Thyroid gland (tissue), 4 donors: ENCODE measurements around the gene FERD3L. TPM values are rescaled to one million over a fixed set of nuclear protein-coding genes. Genes with fewer than 3 reads are reported as not detected.

Source experiments
- DNase-seq, 2 donors: peaks; one replicate each; pipeline ENCODE4 v3.0.0-alpha.2; 2019
- H3K27ac ChIP-seq, 3 donors: fragments of 200-600 bp; sonication (generic); 1 replicate in 2 of 3; 2 replicates in 1 of 3; pipeline ENCODE4 v1.5.1; 2016 to 2019; ENCODE audit warnings: mild to moderate bottlenecking in 1 of 3, moderate library complexity in 1 of 3
- H3K27me3 ChIP-seq: fragments of 200-600 bp; sonication (generic); one replicate; pipeline ENCODE4 v1.5.1; 2019
- H3K36me3 ChIP-seq, 2 donors: fragments of 200-600 bp; sonication (generic); one replicate each; pipeline ENCODE4 v1.5.1; 2016 to 2019
- H3K4me1 ChIP-seq, 2 donors: fragments of 200-600 bp; sonication (generic); one replicate each; pipeline ENCODE4 v1.5.1; 2017 to 2019
- H3K4me3 ChIP-seq, 3 donors: fragments of 200-600 bp; sonication (generic); replicated peaks in 1 of 3; 1 replicate in 2 of 3; 2 replicates in 1 of 3; pipeline ENCODE4 v1.5.1; 2016; ENCODE audit warnings: mild to moderate bottlenecking in 1 of 3
- H3K9me3 ChIP-seq: fragments of 200-600 bp; sonication (generic); one replicate; pipeline ENCODE4 v1.5.1; 2017
- CTCF ChIP-seq, 6 experiments: fragments of 200-600 bp in 3 of 6; fragments of 450-650 bp in 3 of 6; sonication (generic) in 3 of 6; IDR thresholded peaks; one replicate each; pipeline ENCODE4 v1.5.1; 2016 to 2019; ENCODE audit warnings: antibody characterized with exemption in 6 of 6, mild to moderate bottlenecking in 2 of 6, inconsistent platforms in 1 of 6, moderate library complexity in 1 of 6
- POLR2A ChIP-seq, 2 donors: fragments of 450-650 bp; IDR thresholded peaks; one replicate each; pipeline ENCODE4 v1.6.1; 2017; ENCODE audit warnings: antibody characterized with exemption in 2 of 2, mild to moderate bottlenecking in 2 of 2, moderate library complexity in 1 of 2
- WGBS, 2 donors: methylation state at CpG; one replicate each; pipeline ENCODE4 v1.1.5; 2017; 5-methylcytosine and 5-hydroxymethylcytosine counted together
- intact Hi-C: fragments of 100-400 bp; cut with DNase I; formaldehyde crosslinking; loops from one replicate; pipeline ENCODE4 v1.15.1; 2023
- total RNA-seq, 4 donors: library from RNA; depleted of rRNA; stranded (reverse); fragments of >200 nt; gene quantifications; one replicate each; pipeline ENCODE4 v1.2.3, GENCODE V29; 2016

FERD3L gene
- total RNA-seq, 4 donors from 2014 or later = not detected

GRCh38 chr7:19099924-19100323, 45.3 kb downstream of the FERD3L start:
- Histone ChIP-seq H3K9me3 (no peaks in the 10 kb centered on the region), H3K27me3 (no peaks in the 10 kb centered on the region), H3K27ac (no peak overlapping the region), H3K4me1 (no peaks in the 10 kb centered on the region), H3K4me3 (no peak overlapping the region), H3K36me3 (no peaks in the 10 kb centered on the region)
- no peak for DNase-seq
- WGBS, 2 donors = 74 to 76% methylated on average over 2 of the region's 2 CpGs
- intact Hi-C loops = no loop called here
- TF ChIP-seq POLR2A (IDR thresholded peaks at IDR 0.05) (no peak), CTCF (IDR thresholded peaks at IDR 0.05) (no peak)

- H3K4me1 ChIP-seq = no peaks in the 10 kb centered on the region
- TF ChIP-seq POLR2A (IDR thresholded peaks at IDR 0.05) (no peak), CTCF (IDR thresholded peaks at IDR 0.05) (no peak)
- H3K4me3 ChIP-seq = no peak overlapping the region
- intact Hi-C loops = no loop called here
- H3K9me3 ChIP-seq = no peaks in the 10 kb centered on the region
- H3K27me3 ChIP-seq = no peaks in the 10 kb centered on the region
- no peaks in the 10 kb centered on the region for H3K36me3 ChIP-seq
- DNase-seq = no peak
- no peak overlapping the region for H3K27ac ChIP-seq
- 89% methylated on average over 3 of the region's 3 CpGs for WGBS, 2 donors
Measured at GRCh38 chr7:19099194-19099593, 46.0 kb downstream of the FERD3L start.

- intact Hi-C loops = no loop called here
- no peak for DNase-seq
- Histone ChIP-seq H3K36me3 (no peaks in the 10 kb centered on the region), H3K4me3 (no peak overlapping the region), H3K4me1 (no peaks in the 10 kb centered on the region), H3K27ac (no peak overlapping the region), H3K9me3 (no peaks in the 10 kb centered on the region), H3K27me3 (no peaks in the 10 kb centered on the region)
- TF ChIP-seq CTCF (IDR thresholded peaks at IDR 0.05) (no peak), POLR2A (IDR thresholded peaks at IDR 0.05) (no peak)
- 81 to 88% methylated on average over 1 of the region's 1 CpG for WGBS, 2 donors
Measured at GRCh38 chr7:19098510-19098909, 46.7 kb downstream of the FERD3L start.

GRCh38 chr7:19097165-19098055, 47.8 kb downstream of the FERD3L start:
- no peaks in the 10 kb centered on the region for H3K4me1 ChIP-seq
- TF ChIP-seq POLR2A (IDR thresholded peaks at IDR 0.05) = no peak
- no peak for TF ChIP-seq CTCF (IDR thresholded peaks at IDR 0.05)
- no peaks in the 10 kb centered on the region for H3K9me3 ChIP-seq
- no peaks in the 10 kb centered on the region for H3K36me3 ChIP-seq
- no peaks in the 10 kb centered on the region for H3K27me3 ChIP-seq
- intact Hi-C loops = no loop called here
- no peak for DNase-seq
- no peak overlapping the region for H3K27ac ChIP-seq
- WGBS, 2 donors = 88 to 90% methylated on average over 9 of the region's 9 CpGs
- no peak overlapping the region for H3K4me3 ChIP-seq

GRCh38 chr7:19095353-19095860, 49.8 kb downstream of the FERD3L start:
- intact Hi-C loops = no loop called here
- DNase-seq = no peak
- Histone ChIP-seq H3K27me3 (no peaks in the 10 kb centered on the region), H3K27ac (no peak overlapping the region), H3K9me3 (no peaks in the 10 kb centered on the region), H3K4me3 (no peak overlapping the region), H3K36me3 (no peaks in the 10 kb centered on the region), H3K4me1 (no peaks in the 10 kb centered on the region)
- WGBS, 2 donors = 76 to 80% methylated on average over 5 of the region's 5 CpGs
- no peak for TF ChIP-seq CTCF (IDR thresholded peaks at IDR 0.05)
- no peak for TF ChIP-seq POLR2A (IDR thresholded peaks at IDR 0.05)
